T-helper 17 cell (primary cell): ENCODE data around the gene TCF7. TPM values are rescaled to one million over a fixed set of nuclear protein-coding genes. Genes with fewer than 3 reads are reported as not detected.

ENCODE experiments used
- ATAC-seq: fragments of 150-1000 bp; cut with Tn5 transposase; 2 replicates; pipeline ENCODE4 v1.10.0; 2021; ENCODE audit warnings: mild to moderate bottlenecking, moderate library complexity
- DNase-seq, 3 donors: peaks; one replicate each; pipeline versions ENCODE4 v3.0.0 to v3.0.0-alpha.2; 2020 to 2021
- H3K9me3 ChIP-seq: one replicate; pipeline ENCODE4 v1.7.0; 2013; ENCODE audit warnings: low read length, mild to moderate bottlenecking; ENCODE audit not compliant: control insufficient read depth, poor library complexity, severe bottlenecking
- H3K27ac Mint-ChIP-seq: one replicate; pipeline ENCODE4 v1.8.0; 2022; ENCODE audit warnings: mild to moderate bottlenecking, moderate library complexity, mixed read lengths
- H3K27me3 Mint-ChIP-seq: one replicate; pipeline ENCODE4 v1.8.0; 2022; ENCODE audit warnings: mixed read lengths
- H3K36me3 Mint-ChIP-seq: one replicate; pipeline ENCODE4 v1.8.0; 2022; ENCODE audit warnings: low read depth, mixed read lengths
- H3K4me1 Mint-ChIP-seq: one replicate; pipeline ENCODE4 v1.8.0; 2022; ENCODE audit warnings: mild to moderate bottlenecking, mixed read lengths
- H3K4me3 Mint-ChIP-seq: one replicate; pipeline ENCODE4 v1.8.0; 2022; ENCODE audit warnings: mild to moderate bottlenecking, moderate library complexity, mixed read lengths
- total RNA-seq, 4 donors: library from RNA in 2 of 4; stranded (reverse) in 2 of 4; gene quantifications; one replicate each; pipeline ENCODE4 v1.2.3 and lab custom pipeline; 2022 to 2026

The TCF7 gene
- total RNA-seq, 2 donors from 2014 or later = 308 to 405 TPM

- DNase-seq (no peak), ATAC-seq (no peak)
- Mint-ChIP-seq H3K27ac (peak overlapping the region; percentile 85), H3K4me1 (peaks cover 13% of the 10 kb centered on the region), H3K4me3 (no peak overlapping the region), H3K27me3 (no peaks in the 10 kb centered on the region), H3K36me3 (no peaks in the 10 kb centered on the region)
- no peaks in the 10 kb centered on the region for H3K9me3 ChIP-seq
Observed at GRCh38 chr5:134183481-134183880, 69.0 kb downstream of the TCF7 start.

- no peaks in the 10 kb centered on the region for H3K9me3 ChIP-seq
- H3K27ac Mint-ChIP-seq = peak overlapping the region; percentile 85
- H3K36me3 Mint-ChIP-seq = no peaks in the 10 kb centered on the region
- DNase-seq (peak; percentile 58 to 76 (median 58)), ATAC-seq (peak; percentile 87)
- H3K27me3 Mint-ChIP-seq = no peaks in the 10 kb centered on the region
- peak overlapping the region; percentile 70 for H3K4me3 Mint-ChIP-seq
- H3K4me1 Mint-ChIP-seq = peaks cover 13% of the 10 kb centered on the region
Observed at GRCh38 chr5:134184155-134185135, 70.0 kb downstream of the TCF7 start.

GRCh38 chr5:134188092-134188491, 73.6 kb downstream of the TCF7 start:
- Mint-ChIP-seq H3K27ac (peak overlapping the region; percentile 85), H3K27me3 (no peaks in the 10 kb centered on the region), H3K36me3 (no peaks in the 10 kb centered on the region), H3K4me1 (peaks cover 13% of the 10 kb centered on the region), H3K4me3 (peak overlapping the region; percentile 72)
- no peaks in the 10 kb centered on the region for H3K9me3 ChIP-seq
- DNase-seq (no peak), ATAC-seq (peak; percentile 15)

- Mint-ChIP-seq H3K36me3 (no peaks in the 10 kb centered on the region), H3K27me3 (no peaks in the 10 kb centered on the region), H3K27ac (peak overlapping the region; percentile 85), H3K4me3 (no peak overlapping the region), H3K4me1 (peaks cover 13% of the 10 kb centered on the region)
- no peaks in the 10 kb centered on the region for H3K9me3 ChIP-seq
- DNase-seq = no peak
- ATAC-seq = no peak
Observed at GRCh38 chr5:134189031-134189430, 74.5 kb downstream of the TCF7 start.

- peaks cover 3% of the 10 kb centered on the region for H3K4me1 Mint-ChIP-seq
- DNase-seq (no peak), ATAC-seq (no peak)
- peaks cover 4% of the 10 kb centered on the region for H3K36me3 Mint-ChIP-seq
- H3K4me3 Mint-ChIP-seq = no peak overlapping the region
- no peaks in the 10 kb centered on the region for H3K9me3 ChIP-seq
- peak overlapping the region; percentile 51 for H3K27ac Mint-ChIP-seq
- H3K27me3 Mint-ChIP-seq = no peaks in the 10 kb centered on the region
Observed at GRCh38 chr5:134195666-134196065, 81.2 kb downstream of the TCF7 start.

Other genes with a start within 250 kb of the TCF7 start
- gene C5orf15, start 146.1 kb upstream of the TCF7 start, total RNA-seq = 10 to 100 TPM; 12.1 to 13.5 TPM
- 10 to 100 TPM; 58.1 to 71.4 TPM for gene VDAC1, start 109.7 kb upstream of the TCF7 start, total RNA-seq
- 100 to 1,000 TPM; 284 to 339 TPM for gene SKP1, start 62.3 kb downstream of the TCF7 start, total RNA-seq
- 100 to 1,000 TPM; 233 to 239 TPM for gene PPP2CA, start 111.4 kb downstream of the TCF7 start, total RNA-seq